Measurements from ENCODE around the gene SMYD3.
"Not testable (repeated sequence)": the region's sequence is repeated elsewhere in the genome, so short reads cannot be mapped to it uniquely, and the experiment has no call there.

SMYD3 gene

DNA sequence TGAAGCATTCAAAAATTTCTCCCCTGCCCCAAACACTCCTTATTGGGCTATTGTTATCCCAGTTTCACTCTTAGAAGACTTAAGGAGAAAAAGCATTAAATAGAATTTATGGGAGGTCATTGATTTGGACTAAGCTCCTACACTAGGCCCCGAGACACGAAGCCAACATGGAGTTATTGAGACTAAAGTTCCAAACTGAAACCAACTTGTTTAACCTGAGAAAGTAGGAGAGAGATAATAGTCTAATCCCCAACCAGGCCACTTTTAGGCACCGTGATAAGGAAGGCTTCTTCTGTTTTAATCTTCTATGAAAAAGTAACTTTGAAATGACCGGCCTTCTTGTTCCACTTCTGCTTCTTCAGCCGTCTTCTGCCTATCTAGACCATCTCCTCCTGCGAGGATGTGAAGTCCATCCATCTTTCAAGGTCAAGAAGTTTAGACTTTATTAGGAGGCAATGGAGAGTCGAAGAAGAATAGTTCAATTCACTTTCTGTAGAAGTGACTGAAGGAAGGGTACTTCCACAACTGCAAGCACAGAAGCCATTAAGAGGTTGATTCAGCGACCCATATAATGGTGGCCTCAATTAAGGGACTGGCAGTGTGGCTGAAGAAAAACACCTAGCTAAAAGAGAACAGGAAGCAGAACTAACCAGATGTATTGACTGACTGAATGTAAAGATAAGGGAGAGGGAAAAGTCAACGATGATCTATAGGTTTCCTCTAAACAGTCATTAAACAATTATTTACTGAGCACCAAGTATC lies 428.8 kb downstream of the SMYD3 start:
- DNase-seq (ENCODE audit: extremely low read depth, insufficient read length) = no peak
- H3K27me3 ChIP-seq (replicated peaks; ENCODE audit: control insufficient read depth, insufficient read depth, low read length) = no peaks in the 10 kb centered on the region

DNA sequence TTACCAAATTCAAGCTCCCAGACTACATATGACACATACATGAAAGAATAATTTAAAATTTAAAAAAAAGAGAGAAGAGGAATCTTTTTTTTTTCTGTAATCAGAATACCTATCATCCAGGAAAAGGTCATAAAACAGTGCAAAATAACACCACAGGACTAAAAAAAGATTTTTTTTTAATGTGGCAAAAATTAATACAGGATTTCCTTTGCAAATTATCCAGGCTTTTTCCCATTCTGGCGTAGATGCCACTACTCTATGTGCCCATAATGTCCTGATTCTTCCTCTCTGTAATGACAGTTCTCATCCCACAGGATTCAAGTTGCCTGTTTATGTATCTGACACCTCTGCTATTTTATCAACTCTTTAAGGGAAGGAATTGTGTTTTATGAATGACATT lies 429.6 kb downstream of the SMYD3 start:
- no peak for DNase-seq (ENCODE audit: extremely low read depth, insufficient read length)
- H3K36me3 ChIP-seq (ENCODE audit: control insufficient read depth, insufficient read depth, low read length) = no peaks in the 10 kb centered on the region
- no peak overlapping the region for H3K4me3 ChIP-seq (replicated peaks; ENCODE audit: low read depth, low read length)
- no peaks in the 10 kb centered on the region for H3K27me3 ChIP-seq (replicated peaks; ENCODE audit: control insufficient read depth, insufficient read depth, low read length)
- TF ChIP-seq, protein P1, sequence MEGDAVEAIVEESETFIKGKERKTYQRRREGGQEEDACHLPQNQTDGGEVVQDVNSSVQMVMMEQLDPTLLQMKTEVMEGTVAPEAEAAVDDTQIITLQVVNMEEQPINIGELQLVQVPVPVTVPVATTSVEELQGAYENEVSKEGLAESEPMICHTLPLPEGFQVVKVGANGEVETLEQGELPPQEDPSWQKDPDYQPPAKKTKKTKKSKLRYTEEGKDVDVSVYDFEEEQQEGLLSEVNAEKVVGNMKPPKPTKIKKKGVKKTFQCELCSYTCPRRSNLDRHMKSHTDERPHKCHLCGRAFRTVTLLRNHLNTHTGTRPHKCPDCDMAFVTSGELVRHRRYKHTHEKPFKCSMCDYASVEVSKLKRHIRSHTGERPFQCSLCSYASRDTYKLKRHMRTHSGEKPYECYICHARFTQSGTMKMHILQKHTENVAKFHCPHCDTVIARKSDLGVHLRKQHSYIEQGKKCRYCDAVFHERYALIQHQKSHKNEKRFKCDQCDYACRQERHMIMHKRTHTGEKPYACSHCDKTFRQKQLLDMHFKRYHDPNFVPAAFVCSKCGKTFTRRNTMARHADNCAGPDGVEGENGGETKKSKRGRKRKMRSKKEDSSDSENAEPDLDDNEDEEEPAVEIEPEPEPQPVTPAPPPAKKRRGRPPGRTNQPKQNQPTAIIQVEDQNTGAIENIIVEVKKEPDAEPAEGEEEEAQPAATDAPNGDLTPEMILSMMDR (IDR thresholded peaks at IDR 0.05; ENCODE audit: insufficient read depth, low read length, poor library complexity, severe bottlenecking) = no peak

More for the DNA sequence above, 428.8 kb downstream of the SMYD3 start:
- TF ChIP-seq, protein P1 (IDR thresholded peaks at IDR 0.05; ENCODE audit: insufficient read depth, low read length, poor library complexity, severe bottlenecking) = no peak
- Histone ChIP-seq H3K36me3 (ENCODE audit: control insufficient read depth, insufficient read depth, low read length) (no peaks in the 10 kb centered on the region), H3K4me3 (replicated peaks; ENCODE audit: low read depth, low read length) (no peak overlapping the region)

DNA sequence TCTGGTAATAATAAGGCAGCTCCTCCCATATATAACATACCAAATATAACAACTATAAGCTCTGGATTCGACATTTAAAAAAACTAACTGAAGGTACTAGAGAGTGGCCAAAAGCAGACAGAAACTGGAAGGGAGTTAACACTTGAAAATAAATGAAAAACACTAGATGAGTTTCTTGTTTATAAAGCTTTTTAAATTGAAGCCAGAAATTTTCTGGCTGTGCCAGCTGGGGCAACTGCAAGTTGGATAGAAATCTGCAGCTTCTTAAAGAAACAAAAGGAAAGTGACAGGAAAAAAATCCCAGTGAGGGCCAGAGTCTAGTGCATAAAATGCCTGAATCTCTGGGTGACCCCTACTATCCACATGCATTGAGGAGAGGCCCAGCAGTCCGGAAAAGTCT lies 432.7 kb downstream of the SMYD3 start:
- Histone ChIP-seq H3K36me3 (ENCODE audit: control insufficient read depth, insufficient read depth, low read length) (no peaks in the 10 kb centered on the region), H3K4me3 (replicated peaks; ENCODE audit: low read depth, low read length) (no peak overlapping the region), H3K27me3 (replicated peaks; ENCODE audit: control insufficient read depth, insufficient read depth, low read length) (no peaks in the 10 kb centered on the region)
- TF ChIP-seq, protein P1 (IDR thresholded peaks at IDR 0.05; ENCODE audit: insufficient read depth, low read length, poor library complexity, severe bottlenecking) = no peak
- DNase-seq (ENCODE audit: extremely low read depth, insufficient read length) = no peak

DNA sequence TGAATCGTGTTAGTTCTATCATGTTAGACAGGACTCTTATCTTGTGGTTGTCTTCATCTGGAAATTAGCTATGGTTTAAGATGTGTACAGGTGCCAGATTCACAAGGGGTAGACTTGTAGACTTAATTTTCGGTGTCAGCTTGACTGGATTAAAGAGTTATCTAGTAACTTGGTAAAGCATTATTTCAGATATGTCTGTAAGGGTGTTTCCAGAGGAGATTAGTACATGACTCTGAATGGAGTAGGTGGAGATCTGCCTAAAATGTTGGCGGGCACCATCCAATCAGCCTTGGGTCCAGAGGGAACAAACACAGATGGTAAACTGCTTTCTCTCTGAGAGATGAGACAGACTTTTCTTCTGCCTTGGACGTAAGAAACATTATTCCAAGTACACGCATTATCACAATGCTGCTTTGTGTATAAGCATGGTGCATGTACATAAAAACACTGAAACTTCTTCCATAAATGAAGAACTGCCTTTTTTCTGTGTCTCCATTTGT lies 434.6 kb downstream of the SMYD3 start:
- no peak overlapping the region for H3K4me3 ChIP-seq (replicated peaks; ENCODE audit: low read depth, low read length)
- TF ChIP-seq, protein P1 (IDR thresholded peaks at IDR 0.05; ENCODE audit: insufficient read depth, low read length, poor library complexity, severe bottlenecking) = no peak
- DNase-seq (ENCODE audit: extremely low read depth, insufficient read length) = no peak

DNA sequence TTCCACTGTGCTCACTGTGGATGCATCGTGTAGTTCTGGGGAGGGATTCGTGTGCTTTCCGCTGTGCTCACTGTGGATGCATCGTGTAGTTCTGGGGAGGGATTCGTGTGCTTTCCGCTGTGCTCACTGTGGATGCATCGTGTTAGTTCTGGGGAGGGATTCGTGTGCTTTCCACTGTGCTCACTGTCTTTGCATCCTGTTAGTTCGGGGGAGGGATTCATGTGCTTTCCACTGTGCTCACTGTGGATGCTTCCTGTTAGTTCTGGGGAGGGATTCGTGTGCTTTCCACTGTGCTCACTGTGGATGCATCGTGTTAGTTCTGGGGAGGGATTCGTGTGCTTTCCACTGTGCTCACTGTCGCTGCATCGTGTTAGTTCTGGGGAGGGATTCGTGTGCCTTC lies 435.1 kb downstream of the SMYD3 start:
- DNase-seq (ENCODE audit: extremely low read depth, insufficient read length); H3K4me3 ChIP-seq (replicated peaks; ENCODE audit: low read depth, low read length); H3K27me3 ChIP-seq (replicated peaks; ENCODE audit: control insufficient read depth, insufficient read depth, low read length); H3K36me3 ChIP-seq (ENCODE audit: control insufficient read depth, insufficient read depth, low read length): not testable (repeated sequence)

More for the DNA sequence above, 434.6 kb downstream of the SMYD3 start:
- Histone ChIP-seq H3K27me3 (replicated peaks; ENCODE audit: control insufficient read depth, insufficient read depth, low read length) (no peaks in the 10 kb centered on the region), H3K36me3 (ENCODE audit: control insufficient read depth, insufficient read depth, low read length) (no peaks in the 10 kb centered on the region)

DNA sequence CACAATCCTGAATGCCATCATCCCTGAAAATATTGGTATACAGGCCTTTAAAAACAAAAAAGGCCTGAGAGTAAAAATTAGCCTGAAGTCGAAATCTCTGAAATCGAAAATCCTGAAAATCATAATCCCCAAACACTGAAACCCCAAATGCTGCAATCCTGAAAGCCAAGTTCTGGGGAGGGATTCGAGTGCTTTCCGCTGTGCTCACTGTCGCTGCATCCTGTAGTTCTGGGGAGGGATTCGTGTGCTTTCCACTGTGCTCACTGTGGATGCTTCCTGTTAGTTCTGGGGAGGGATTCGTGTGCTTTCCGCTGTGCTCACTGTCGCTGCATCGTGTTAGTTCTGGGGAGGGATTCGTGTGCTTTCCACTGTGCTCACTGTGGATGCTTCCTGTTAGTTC lies 435.5 kb downstream of the SMYD3 start:
- not testable (repeated sequence) for H3K27me3 ChIP-seq (replicated peaks; ENCODE audit: control insufficient read depth, insufficient read depth, low read length); DNase-seq (ENCODE audit: extremely low read depth, insufficient read length); H3K4me3 ChIP-seq (replicated peaks; ENCODE audit: low read depth, low read length); H3K36me3 ChIP-seq (ENCODE audit: control insufficient read depth, insufficient read depth, low read length)

Measured in GM06990 (cell line).